NK-92 (cell line): ENCODE data around the gene DEPDC5.

Source experiments
- DNase-seq: peaks from one replicate; lab custom pipeline; 2025; ENCODE audit not compliant: unreplicated experiment; lab: John Stamatoyannopoulos, UW

The DEPDC5 gene

GRCh38 chr22:31919730-31920129 is 165.9 kb downstream of the DEPDC5 start:
- no peak for DNase-seq

- no peak for DNase-seq
Measured at GRCh38 chr22:31920306-31920705, 166.5 kb downstream of the DEPDC5 start.

- no peak for DNase-seq
Measured at GRCh38 chr22:31921106-31921505, 167.3 kb downstream of the DEPDC5 start.

GRCh38 chr22:31922534-31922933 is 168.7 kb downstream of the DEPDC5 start:
- DNase-seq: no peak

GRCh38 chr22:31923136-31923535 is 169.3 kb downstream of the DEPDC5 start:
- DNase-seq: no peak

- DNase-seq: no peak
Measured at GRCh38 chr22:31923747-31924146, 169.9 kb downstream of the DEPDC5 start.

GRCh38 chr22:31925056-31925455 is 171.2 kb downstream of the DEPDC5 start:
- DNase-seq: no peak

- no peak for DNase-seq
Measured at GRCh38 chr22:31926024-31926423, 172.2 kb downstream of the DEPDC5 start.

GRCh38 chr22:31926969-31927368 is 173.2 kb downstream of the DEPDC5 start:
- no peak for DNase-seq

- no peak for DNase-seq
Measured at GRCh38 chr22:31927562-31927961, 173.7 kb downstream of the DEPDC5 start.

- no peak for DNase-seq
Measured at GRCh38 chr22:31929167-31929930, 175.5 kb downstream of the DEPDC5 start.

GRCh38 chr22:31932863-31933262 is 179.0 kb downstream of the DEPDC5 start:
- DNase-seq: no peak

GRCh38 chr22:31933406-31933805 is 179.6 kb downstream of the DEPDC5 start:
- no peak for DNase-seq

GRCh38 chr22:31933816-31934482 is 180.1 kb downstream of the DEPDC5 start:
- DNase-seq: no peak

GRCh38 chr22:31935961-31936635 is 182.3 kb downstream of the DEPDC5 start:
- DNase-seq: no peak

- DNase-seq: no peak
Measured at GRCh38 chr22:31937341-31937740, 183.5 kb downstream of the DEPDC5 start.

GRCh38 chr22:31938296-31938695 is 184.5 kb downstream of the DEPDC5 start:
- no peak for DNase-seq

- DNase-seq: no peak
Measured at GRCh38 chr22:31940506-31940905, 186.7 kb downstream of the DEPDC5 start.

GRCh38 chr22:31942091-31942490 is 188.3 kb downstream of the DEPDC5 start:
- DNase-seq: no peak

- no peak for DNase-seq
Measured at GRCh38 chr22:31943206-31943977, 189.6 kb downstream of the DEPDC5 start.

GRCh38 chr22:31943978-31944699 is 190.3 kb downstream of the DEPDC5 start, which contains the start of gene YWHAH:
TSS of gene YWHAH (plus strand) at chr22:31944535. CDS start at chr22:31944734, 199 bp downstream.
- no peak for DNase-seq
